ENCODE data around the gene TEPSIN.

DNA sequence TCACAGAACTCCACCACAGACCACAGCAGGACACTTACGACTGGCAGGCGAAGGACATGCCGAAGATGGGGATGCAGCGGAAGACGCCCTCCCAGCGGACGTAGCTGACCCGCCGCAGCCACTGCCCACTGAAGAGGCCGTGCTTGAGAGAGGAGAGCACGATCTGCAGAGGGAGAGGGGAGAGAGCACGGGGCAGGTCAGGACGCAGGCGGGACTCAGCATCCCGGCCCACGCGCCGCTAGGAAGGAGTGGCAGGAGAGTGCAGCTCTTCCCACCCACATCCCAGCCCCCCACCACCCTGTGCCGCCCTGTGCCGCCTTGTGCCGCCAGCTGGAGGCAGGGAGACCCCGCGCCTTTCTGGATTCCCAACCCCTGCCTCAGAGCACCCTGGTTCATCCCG is 41.7 kb upstream of the TEPSIN start:
- TF ChIP-seq ZNF274 (IDR thresholded peaks at IDR 0.05; ENCODE audit: borderline replicate concordance, extremely low read depth, low read length) (no peak), ASH2L (IDR thresholded peaks at IDR 0.05; ENCODE audit: low read length) (no peak), CHD2 (IDR thresholded peaks at IDR 0.05; ENCODE audit: low read length) (no peak), TAF7 (optimal IDR thresholded peaks at IDR 0.05; ENCODE audit: borderline replicate concordance, low read depth, low read length) (no peak)
- TF ChIP-seq, protein P1, sequence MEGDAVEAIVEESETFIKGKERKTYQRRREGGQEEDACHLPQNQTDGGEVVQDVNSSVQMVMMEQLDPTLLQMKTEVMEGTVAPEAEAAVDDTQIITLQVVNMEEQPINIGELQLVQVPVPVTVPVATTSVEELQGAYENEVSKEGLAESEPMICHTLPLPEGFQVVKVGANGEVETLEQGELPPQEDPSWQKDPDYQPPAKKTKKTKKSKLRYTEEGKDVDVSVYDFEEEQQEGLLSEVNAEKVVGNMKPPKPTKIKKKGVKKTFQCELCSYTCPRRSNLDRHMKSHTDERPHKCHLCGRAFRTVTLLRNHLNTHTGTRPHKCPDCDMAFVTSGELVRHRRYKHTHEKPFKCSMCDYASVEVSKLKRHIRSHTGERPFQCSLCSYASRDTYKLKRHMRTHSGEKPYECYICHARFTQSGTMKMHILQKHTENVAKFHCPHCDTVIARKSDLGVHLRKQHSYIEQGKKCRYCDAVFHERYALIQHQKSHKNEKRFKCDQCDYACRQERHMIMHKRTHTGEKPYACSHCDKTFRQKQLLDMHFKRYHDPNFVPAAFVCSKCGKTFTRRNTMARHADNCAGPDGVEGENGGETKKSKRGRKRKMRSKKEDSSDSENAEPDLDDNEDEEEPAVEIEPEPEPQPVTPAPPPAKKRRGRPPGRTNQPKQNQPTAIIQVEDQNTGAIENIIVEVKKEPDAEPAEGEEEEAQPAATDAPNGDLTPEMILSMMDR (IDR thresholded peaks at IDR 0.05; ENCODE audit: control extremely low read depth in 1 of 3, insufficient read depth in 1 of 3, low read depth in 1 of 3, low read length in 3 of 3) = no peak

Measured in H1 (cell line).